ENCODE results near the gene AFAP1L2. TPM values are rescaled to one million over a fixed set of nuclear protein-coding genes. Genes with fewer than 3 reads are reported as not detected.

The AFAP1L2 gene
- total RNA-seq, 2 experiments from 2014 or later, result 2.3 to 8.6 TPM

DNA sequence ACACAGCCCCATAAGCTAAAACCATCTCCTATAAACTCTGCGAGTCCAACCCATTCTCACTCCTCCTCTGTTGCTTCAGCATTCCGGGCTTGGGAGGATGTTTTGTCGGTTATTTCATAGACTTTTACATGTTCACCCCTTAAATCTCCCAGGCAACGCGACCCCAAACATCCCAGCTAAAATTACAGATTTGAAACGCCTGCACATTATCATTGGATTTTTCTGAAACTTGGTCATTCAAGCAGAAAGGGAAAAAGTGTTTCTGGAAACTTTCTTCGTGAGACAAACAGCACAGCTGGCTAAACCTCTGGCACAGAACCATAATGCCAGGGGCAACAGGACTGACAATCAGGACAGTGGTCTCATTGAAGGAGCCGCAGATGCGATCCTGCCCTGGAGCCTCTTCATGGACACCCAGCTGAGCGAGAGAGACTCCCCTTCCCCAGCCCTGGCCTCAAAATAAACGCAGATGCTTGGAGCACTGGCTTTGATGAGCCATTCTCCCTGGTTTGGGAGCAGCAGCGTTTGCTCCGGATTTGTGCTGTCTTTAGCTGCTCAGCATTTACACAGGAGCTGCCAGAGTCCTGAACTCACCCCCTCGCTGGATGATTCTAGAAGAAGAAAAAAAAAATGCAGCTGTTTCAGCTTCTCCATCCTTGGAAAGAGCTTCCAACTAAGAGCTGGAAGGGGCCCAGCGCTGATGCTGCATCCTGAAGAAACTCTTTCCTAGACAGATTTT is 30.1 kb downstream of the AFAP1L2 start:
- no peaks in the 10 kb centered on the region for H3K9me3 ChIP-seq (ENCODE audit: low read length)
- no peak overlapping the region for H3K4me3 ChIP-seq (ENCODE audit: low read depth, low read length, poor library complexity, severe bottlenecking)
- H3K4me2 ChIP-seq (ENCODE audit: low read length), result no peak overlapping the region
- ChIA-PET CTCF (ENCODE audit: unreplicated experiment) (interaction anchor here (1.3 kb wide), 1 partner anchor 13 kb away, joined by 4 read pairs; no protein-coding TSS in a partner anchor), POLR2A (interaction anchor here (0.5 kb wide), 1 partner anchor 468 kb away, joined by 4 read pairs; no protein-coding TSS in a partner anchor)
- no peak for TF ChIP-seq EZH2phosphoT487 (IDR thresholded peaks at IDR 0.05; ENCODE audit: borderline replicate concordance, low read depth, low read length)
- TF ChIP-seq, protein P1, sequence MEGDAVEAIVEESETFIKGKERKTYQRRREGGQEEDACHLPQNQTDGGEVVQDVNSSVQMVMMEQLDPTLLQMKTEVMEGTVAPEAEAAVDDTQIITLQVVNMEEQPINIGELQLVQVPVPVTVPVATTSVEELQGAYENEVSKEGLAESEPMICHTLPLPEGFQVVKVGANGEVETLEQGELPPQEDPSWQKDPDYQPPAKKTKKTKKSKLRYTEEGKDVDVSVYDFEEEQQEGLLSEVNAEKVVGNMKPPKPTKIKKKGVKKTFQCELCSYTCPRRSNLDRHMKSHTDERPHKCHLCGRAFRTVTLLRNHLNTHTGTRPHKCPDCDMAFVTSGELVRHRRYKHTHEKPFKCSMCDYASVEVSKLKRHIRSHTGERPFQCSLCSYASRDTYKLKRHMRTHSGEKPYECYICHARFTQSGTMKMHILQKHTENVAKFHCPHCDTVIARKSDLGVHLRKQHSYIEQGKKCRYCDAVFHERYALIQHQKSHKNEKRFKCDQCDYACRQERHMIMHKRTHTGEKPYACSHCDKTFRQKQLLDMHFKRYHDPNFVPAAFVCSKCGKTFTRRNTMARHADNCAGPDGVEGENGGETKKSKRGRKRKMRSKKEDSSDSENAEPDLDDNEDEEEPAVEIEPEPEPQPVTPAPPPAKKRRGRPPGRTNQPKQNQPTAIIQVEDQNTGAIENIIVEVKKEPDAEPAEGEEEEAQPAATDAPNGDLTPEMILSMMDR (conservative IDR thresholded peaks at IDR 0.05; ENCODE audit: low read length), result no peak
- H3K36me3 ChIP-seq (ENCODE audit: insufficient read depth, low read length), result no peaks in the 10 kb centered on the region
- no peak overlapping the region for H2AFZ ChIP-seq (ENCODE audit: low read length)
- no TSS peak for BruUV-seq (replicated peaks)
- no peak overlapping the region for H3K27ac ChIP-seq (ENCODE audit: low read depth, low read length, poor library complexity, severe bottlenecking)
- no peaks in the 10 kb centered on the region for H3K4me1 ChIP-seq (ENCODE audit: insufficient read depth, low read length, poor library complexity, severe bottlenecking)
- no peaks in the 10 kb centered on the region for H3K9me2 ChIP-seq (ENCODE audit: insufficient read depth, low read length)
- H3K79me2 ChIP-seq (ENCODE audit: insufficient read depth, low read depth, low read length), result no peaks in the 10 kb centered on the region
- no peak for DNase-seq (ENCODE audit: low spot score)
- intact Hi-C loops (cut with micrococcal nuclease; ENCODE audit: unreplicated experiment), result no loop called here
- H4K20me1 ChIP-seq (ENCODE audit: insufficient read depth, low read length), result no peaks in the 10 kb centered on the region

GRCh38 chr10:114373631-114374030 is 30.7 kb downstream of the AFAP1L2 start:
- no peak for DNase-seq (ENCODE audit: low spot score)
- H3K4me1 ChIP-seq (ENCODE audit: insufficient read depth, low read length, poor library complexity, severe bottlenecking), result no peaks in the 10 kb centered on the region
- BruUV-seq (replicated peaks), result no TSS peak
- no peaks in the 10 kb centered on the region for H3K36me3 ChIP-seq (ENCODE audit: insufficient read depth, low read length)
- no peak overlapping the region for H3K4me2 ChIP-seq (ENCODE audit: low read length)
- no peaks in the 10 kb centered on the region for H3K9me2 ChIP-seq (ENCODE audit: insufficient read depth, low read length)
- no peak overlapping the region for H3K27ac ChIP-seq (ENCODE audit: low read depth, low read length, poor library complexity, severe bottlenecking)
- intact Hi-C loops (cut with micrococcal nuclease; ENCODE audit: unreplicated experiment), result no loop called here
- H3K9me3 ChIP-seq (ENCODE audit: low read length), result no peaks in the 10 kb centered on the region
- ChIA-PET CTCF (ENCODE audit: unreplicated experiment) (no interaction called here), POLR2A (no interaction called here)
- H3K79me2 ChIP-seq (ENCODE audit: insufficient read depth, low read depth, low read length), result no peaks in the 10 kb centered on the region
- no peaks in the 10 kb centered on the region for H4K20me1 ChIP-seq (ENCODE audit: insufficient read depth, low read length)
- TF ChIP-seq, protein P1 (conservative IDR thresholded peaks at IDR 0.05; ENCODE audit: low read length), result no peak
- H2AFZ ChIP-seq (ENCODE audit: low read length), result no peak overlapping the region
- no peak overlapping the region for H3K4me3 ChIP-seq (ENCODE audit: low read depth, low read length, poor library complexity, severe bottlenecking)

- H3K27ac ChIP-seq (ENCODE audit: low read depth, low read length, poor library complexity, severe bottlenecking), result no peak overlapping the region
- H3K9me2 ChIP-seq (ENCODE audit: insufficient read depth, low read length), result no peaks in the 10 kb centered on the region
- H3K36me3 ChIP-seq (ENCODE audit: insufficient read depth, low read length), result no peaks in the 10 kb centered on the region
- no peaks in the 10 kb centered on the region for H3K4me1 ChIP-seq (ENCODE audit: insufficient read depth, low read length, poor library complexity, severe bottlenecking)
- H4K20me1 ChIP-seq (ENCODE audit: insufficient read depth, low read length), result no peaks in the 10 kb centered on the region
- POLR2A ChIA-PET, result interaction anchor here (0.9 kb wide), 1 partner anchor 24 kb away, joined by 3 read pairs; no protein-coding TSS in a partner anchor
- no peak overlapping the region for H3K4me2 ChIP-seq (ENCODE audit: low read length)
- no peak for DNase-seq (ENCODE audit: low spot score)
- CTCF ChIA-PET (ENCODE audit: unreplicated experiment), result no interaction called here
- H3K79me2 ChIP-seq (ENCODE audit: insufficient read depth, low read depth, low read length), result no peaks in the 10 kb centered on the region
- no peak overlapping the region for H3K4me3 ChIP-seq (ENCODE audit: low read depth, low read length, poor library complexity, severe bottlenecking)
- no peak for TF ChIP-seq EZH2phosphoT487 (IDR thresholded peaks at IDR 0.05; ENCODE audit: borderline replicate concordance, low read depth, low read length)
- TF ChIP-seq, protein P1 (conservative IDR thresholded peaks at IDR 0.05; ENCODE audit: low read length), result no peak
- H3K9me3 ChIP-seq (ENCODE audit: low read length), result no peaks in the 10 kb centered on the region
- intact Hi-C loops (cut with micrococcal nuclease; ENCODE audit: unreplicated experiment), result no loop called here
- H2AFZ ChIP-seq (ENCODE audit: low read length), result no peak overlapping the region
- BruUV-seq (replicated peaks), result no TSS peak
Observed at GRCh38 chr10:114372995-114373394, 31.3 kb downstream of the AFAP1L2 start.
